ENCODE data around the gene SLCO1B1. TPM values are rescaled to one million over a fixed set of nuclear protein-coding genes. Genes with fewer than 3 reads are reported as not detected.
"Not testable (repeated sequence)": the region's sequence is repeated elsewhere in the genome, so short reads cannot be mapped to it uniquely, and the experiment has no call there.

SLCO1B1 gene
- total RNA-seq: not detected

DNA sequence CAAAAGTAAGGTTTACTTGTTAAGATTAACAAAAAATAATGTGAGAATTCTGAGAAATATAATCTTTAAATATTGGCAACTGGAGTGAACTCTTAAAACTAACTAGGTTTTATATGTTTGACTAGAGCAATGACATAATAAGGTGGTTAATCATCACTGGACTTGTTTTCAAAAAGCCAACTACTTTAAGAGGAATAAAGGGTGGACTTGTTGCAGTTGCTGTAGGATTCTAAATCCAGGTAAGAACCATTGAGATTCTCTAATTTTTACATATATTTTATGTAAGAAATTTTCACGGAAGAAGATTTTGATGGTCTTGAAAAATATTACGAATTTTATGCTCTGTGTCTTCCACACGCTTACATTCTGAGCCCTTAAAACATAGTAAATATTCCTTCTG, at the start of gene SLCO1B1:
SLCO1B1 (plus strand) TSS at position 197 of the 400 bp plus-strand sequence. CDS start 10,381 bp downstream, outside the sequence.
- H3K4me1 Mint-ChIP-seq (ENCODE audit: low read depth): no peaks in the 10 kb centered on the region
- no peak within 1 kb of the TSS for H3K27ac Mint-ChIP-seq
- no peaks in the 10 kb centered on the region for H3K36me3 Mint-ChIP-seq (ENCODE audit: low read depth)
- CTCF ChIA-PET: no interaction called here
- no peaks in the 10 kb centered on the region for H3K27me3 Mint-ChIP-seq
- DNase-seq (no peak), ATAC-seq (no peak)
- TF ChIP-seq, protein P1, sequence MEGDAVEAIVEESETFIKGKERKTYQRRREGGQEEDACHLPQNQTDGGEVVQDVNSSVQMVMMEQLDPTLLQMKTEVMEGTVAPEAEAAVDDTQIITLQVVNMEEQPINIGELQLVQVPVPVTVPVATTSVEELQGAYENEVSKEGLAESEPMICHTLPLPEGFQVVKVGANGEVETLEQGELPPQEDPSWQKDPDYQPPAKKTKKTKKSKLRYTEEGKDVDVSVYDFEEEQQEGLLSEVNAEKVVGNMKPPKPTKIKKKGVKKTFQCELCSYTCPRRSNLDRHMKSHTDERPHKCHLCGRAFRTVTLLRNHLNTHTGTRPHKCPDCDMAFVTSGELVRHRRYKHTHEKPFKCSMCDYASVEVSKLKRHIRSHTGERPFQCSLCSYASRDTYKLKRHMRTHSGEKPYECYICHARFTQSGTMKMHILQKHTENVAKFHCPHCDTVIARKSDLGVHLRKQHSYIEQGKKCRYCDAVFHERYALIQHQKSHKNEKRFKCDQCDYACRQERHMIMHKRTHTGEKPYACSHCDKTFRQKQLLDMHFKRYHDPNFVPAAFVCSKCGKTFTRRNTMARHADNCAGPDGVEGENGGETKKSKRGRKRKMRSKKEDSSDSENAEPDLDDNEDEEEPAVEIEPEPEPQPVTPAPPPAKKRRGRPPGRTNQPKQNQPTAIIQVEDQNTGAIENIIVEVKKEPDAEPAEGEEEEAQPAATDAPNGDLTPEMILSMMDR (IDR thresholded peaks at IDR 0.05): no peak
- POLR2A ChIA-PET: no interaction called here
- intact Hi-C loops (cut with micrococcal nuclease): no loop called here
- H3K4me3 Mint-ChIP-seq: no peak within 1 kb of the TSS
- peaks cover 4% of the 10 kb centered on the region for H3K9me3 Mint-ChIP-seq

DNA sequence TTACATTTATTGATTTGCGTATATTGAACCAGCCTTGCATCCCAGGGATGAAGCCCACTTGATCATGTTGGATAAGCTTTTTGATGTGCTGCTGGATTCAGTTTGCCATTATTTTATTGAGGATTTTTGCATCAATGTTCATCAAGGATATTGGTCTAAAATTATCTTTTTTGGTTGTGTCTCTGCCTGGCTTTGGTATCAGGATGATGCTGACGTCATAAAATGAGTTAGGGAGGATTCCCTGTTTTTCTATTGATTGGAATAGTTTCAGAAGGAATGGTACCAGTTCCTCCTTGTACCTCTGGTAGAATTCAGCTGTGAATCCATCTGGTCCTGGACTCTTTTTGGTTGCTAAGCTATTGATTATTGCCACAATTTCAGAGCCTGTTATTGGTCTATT, 46.2 kb upstream of the SLCO1B1 start:
- H3K9me3 Mint-ChIP-seq; ATAC-seq; intact Hi-C loops (cut with micrococcal nuclease); DNase-seq; H3K27ac Mint-ChIP-seq; POLR2A ChIA-PET; H3K4me3 Mint-ChIP-seq; CTCF ChIA-PET; H3K36me3 Mint-ChIP-seq (ENCODE audit: low read depth); H3K27me3 Mint-ChIP-seq; H3K4me1 Mint-ChIP-seq (ENCODE audit: low read depth): not testable (repeated sequence)

GRCh38 chr12:21111732-21112131, 19.3 kb upstream of the SLCO1B1 start:
- CTCF ChIA-PET: no interaction called here
- Mint-ChIP-seq H3K9me3 (peaks cover 2% of the 10 kb centered on the region), H3K27ac (no peak overlapping the region), H3K27me3 (no peaks in the 10 kb centered on the region), H3K36me3 (ENCODE audit: low read depth) (no peaks in the 10 kb centered on the region), H3K4me1 (ENCODE audit: low read depth) (no peaks in the 10 kb centered on the region), H3K4me3 (no peak overlapping the region)
- POLR2A ChIA-PET: no interaction called here
- ATAC-seq (no peak), DNase-seq (no peak)
- intact Hi-C loops (cut with micrococcal nuclease): no loop called here
- TF ChIP-seq, protein P1 (IDR thresholded peaks at IDR 0.05): no peak

DNA sequence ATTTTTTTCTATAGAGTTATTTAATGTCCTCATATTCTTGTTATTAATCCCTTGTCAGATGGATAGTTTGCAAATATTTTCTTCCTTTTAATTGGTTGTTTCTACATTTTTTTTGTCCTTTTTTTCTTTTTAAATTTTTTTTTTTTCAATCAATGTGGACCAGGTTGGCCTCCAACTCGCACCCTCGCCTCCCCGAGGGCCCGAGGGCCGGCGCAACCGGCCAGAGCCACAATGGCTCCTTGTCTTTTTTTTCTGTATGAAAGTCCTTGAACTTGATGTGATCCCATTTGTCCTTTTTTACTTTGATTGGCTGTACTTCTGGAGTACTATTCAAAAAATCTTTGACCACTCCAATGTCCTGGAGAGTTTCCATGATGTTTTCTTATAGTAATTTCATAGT, 17.7 kb upstream of the SLCO1B1 start:
- intact Hi-C loops (cut with micrococcal nuclease): no loop called here
- POLR2A ChIA-PET: no interaction called here
- no peak overlapping the region for H3K4me3 Mint-ChIP-seq

GRCh38 chr12:21117995-21118394, 13.0 kb upstream of the SLCO1B1 start:
- Mint-ChIP-seq H3K27ac (no peak overlapping the region), H3K9me3 (no peaks in the 10 kb centered on the region), H3K4me1 (ENCODE audit: low read depth) (no peaks in the 10 kb centered on the region), H3K36me3 (ENCODE audit: low read depth) (no peaks in the 10 kb centered on the region), H3K4me3 (no peak overlapping the region), H3K27me3 (no peaks in the 10 kb centered on the region)
- TF ChIP-seq, protein P1 (IDR thresholded peaks at IDR 0.05): no peak
- DNase-seq: no peak
- ATAC-seq: no peak
- POLR2A ChIA-PET: no interaction called here
- intact Hi-C loops (cut with micrococcal nuclease): no loop called here
- CTCF ChIA-PET: no interaction called here

More for the DNA sequence above, 17.7 kb upstream of the SLCO1B1 start:
- H3K27ac Mint-ChIP-seq: no peak overlapping the region
- TF ChIP-seq, protein P1 (IDR thresholded peaks at IDR 0.05): no peak
- DNase-seq (no peak), ATAC-seq (no peak)
- no peaks in the 10 kb centered on the region for H3K4me1 Mint-ChIP-seq (ENCODE audit: low read depth)
- H3K9me3 Mint-ChIP-seq: peaks cover 2% of the 10 kb centered on the region
- CTCF ChIA-PET: no interaction called here
- no peaks in the 10 kb centered on the region for H3K27me3 Mint-ChIP-seq
- H3K36me3 Mint-ChIP-seq (ENCODE audit: low read depth): no peaks in the 10 kb centered on the region

GRCh38 chr12:21118760-21119159, 12.2 kb upstream of the SLCO1B1 start:
- Mint-ChIP-seq H3K4me3 (no peak overlapping the region), H3K4me1 (ENCODE audit: low read depth) (no peaks in the 10 kb centered on the region), H3K27ac (no peak overlapping the region), H3K36me3 (ENCODE audit: low read depth) (no peaks in the 10 kb centered on the region), H3K9me3 (no peaks in the 10 kb centered on the region), H3K27me3 (no peaks in the 10 kb centered on the region)
- intact Hi-C loops (cut with micrococcal nuclease): no loop called here
- ATAC-seq: no peak
- ChIA-PET CTCF (no interaction called here), POLR2A (no interaction called here)
- TF ChIP-seq, protein P1 (IDR thresholded peaks at IDR 0.05): no peak
- no peak for DNase-seq

Measured in activated CD8-positive, alpha-beta T cell treated with anti-CD3 and anti-CD28 coated beads for 36 hours (primary cell).